Measurements from ENCODE around the gene KICS2. TPM values are rescaled to one million over a fixed set of nuclear protein-coding genes. Genes with fewer than 3 reads are reported as not detected.
A peak's percentile ranks its signal among the peaks of the same experiment; 100 is the strongest.

KICS2 gene
- total RNA-seq, 1 experiment from 2014 or later: 12.6 TPM

GRCh38 chr12:64180951-64181350 lies 41.1 kb downstream of the KICS2 start:
- DNase-seq: no peak

GRCh38 chr12:64178122-64178521 lies 44.0 kb downstream of the KICS2 start:
- H3K4me1 Mint-ChIP-seq (ENCODE audit: low read depth, unreplicated experiment): peaks cover 37% of the 10 kb centered on the region
- H3K27ac Mint-ChIP-seq (ENCODE audit: unreplicated experiment): peak overlapping the region; percentile 3
- no peaks in the 10 kb centered on the region for H3K9me3 Mint-ChIP-seq (ENCODE audit: low read depth, unreplicated experiment)
- DNase-seq: no peak
- BruUV-seq (replicated peaks): no TSS peak
- no peaks in the 10 kb centered on the region for H3K27me3 Mint-ChIP-seq (ENCODE audit: unreplicated experiment)
- H3K4me3 Mint-ChIP-seq (ENCODE audit: low read depth, unreplicated experiment): no peak overlapping the region
- no peaks in the 10 kb centered on the region for H3K36me3 Mint-ChIP-seq (ENCODE audit: insufficient read depth, unreplicated experiment)
- no peak for TF ChIP-seq CTCF (IDR thresholded peaks at IDR 0.05; ENCODE audit: unreplicated experiment)
- intact Hi-C loops (cut with micrococcal nuclease; ENCODE audit: unreplicated experiment): no loop called here
- CTCF ChIA-PET: interaction anchor here (0.6 kb wide), 1 partner anchor 433 kb away, joined by 3 read pairs; no protein-coding TSS in a partner anchor

More at GRCh38 chr12:64180951-64181350, 41.1 kb downstream of the KICS2 start:
- no peak for TF ChIP-seq CTCF (IDR thresholded peaks at IDR 0.05; ENCODE audit: unreplicated experiment)
- Mint-ChIP-seq H3K4me1 (ENCODE audit: low read depth, unreplicated experiment) (peaks cover 37% of the 10 kb centered on the region), H3K9me3 (ENCODE audit: low read depth, unreplicated experiment) (no peaks in the 10 kb centered on the region), H3K27ac (ENCODE audit: unreplicated experiment) (peak overlapping the region; percentile 20), H3K4me3 (ENCODE audit: low read depth, unreplicated experiment) (no peak overlapping the region), H3K36me3 (ENCODE audit: insufficient read depth, unreplicated experiment) (no peaks in the 10 kb centered on the region), H3K27me3 (ENCODE audit: unreplicated experiment) (no peaks in the 10 kb centered on the region)
- no TSS peak for BruUV-seq (replicated peaks)
- CTCF ChIA-PET: interaction anchor here (0.7 to 1.7 kb wide), 7 partner anchors 9 to 344 kb away, joined by 3 to 18 read pairs (median 4); partner anchors contain the start of gene SRGAP1
- intact Hi-C loops (cut with micrococcal nuclease; ENCODE audit: unreplicated experiment): loop anchor here (1.0 to 10.0 kb wide), 3 partner anchors 266 to 342 kb away; no protein-coding TSS in a partner anchor

GRCh38 chr12:64177001-64177400 lies 45.1 kb downstream of the KICS2 start:
- H3K36me3 Mint-ChIP-seq (ENCODE audit: insufficient read depth, unreplicated experiment): no peaks in the 10 kb centered on the region
- BruUV-seq (replicated peaks): no TSS peak
- no peaks in the 10 kb centered on the region for H3K9me3 Mint-ChIP-seq (ENCODE audit: low read depth, unreplicated experiment)
- TF ChIP-seq CTCF (IDR thresholded peaks at IDR 0.05; ENCODE audit: unreplicated experiment): no peak
- no peak overlapping the region for H3K27ac Mint-ChIP-seq (ENCODE audit: unreplicated experiment)
- DNase-seq: no peak
- no peak overlapping the region for H3K4me3 Mint-ChIP-seq (ENCODE audit: low read depth, unreplicated experiment)
- CTCF ChIA-PET: no interaction called here
- no peaks in the 10 kb centered on the region for H3K27me3 Mint-ChIP-seq (ENCODE audit: unreplicated experiment)
- intact Hi-C loops (cut with micrococcal nuclease; ENCODE audit: unreplicated experiment): no loop called here
- peaks cover 29% of the 10 kb centered on the region for H3K4me1 Mint-ChIP-seq (ENCODE audit: low read depth, unreplicated experiment)

GRCh38 chr12:64175254-64175945 lies 46.7 kb downstream of the KICS2 start:
- H3K9me3 Mint-ChIP-seq (ENCODE audit: low read depth, unreplicated experiment): no peaks in the 10 kb centered on the region
- intact Hi-C loops (cut with micrococcal nuclease; ENCODE audit: unreplicated experiment): no loop called here
- no peak overlapping the region for H3K27ac Mint-ChIP-seq (ENCODE audit: unreplicated experiment)
- CTCF ChIA-PET: no interaction called here
- H3K4me1 Mint-ChIP-seq (ENCODE audit: low read depth, unreplicated experiment): peaks cover 13% of the 10 kb centered on the region
- no TSS peak for BruUV-seq (replicated peaks)
- H3K27me3 Mint-ChIP-seq (ENCODE audit: unreplicated experiment): no peaks in the 10 kb centered on the region
- no peak overlapping the region for H3K4me3 Mint-ChIP-seq (ENCODE audit: low read depth, unreplicated experiment)
- H3K36me3 Mint-ChIP-seq (ENCODE audit: insufficient read depth, unreplicated experiment): no peaks in the 10 kb centered on the region
- TF ChIP-seq CTCF (IDR thresholded peaks at IDR 0.05; ENCODE audit: unreplicated experiment): no peak
- no peak for DNase-seq
